NCI-H510A treated with DMSO at 0.1 percent for 48 hours (cell line): Measurements from ENCODE around the gene SCAF4.
"Not testable (repeated sequence)": the region's sequence is repeated elsewhere in the genome, so short reads cannot be mapped to it uniquely, and the experiment has no call there.

Source experiments
- DNase-seq: peaks from one replicate; lab custom pipeline; 2025; lab: John Stamatoyannopoulos, UW

Gene SCAF4, protein sequence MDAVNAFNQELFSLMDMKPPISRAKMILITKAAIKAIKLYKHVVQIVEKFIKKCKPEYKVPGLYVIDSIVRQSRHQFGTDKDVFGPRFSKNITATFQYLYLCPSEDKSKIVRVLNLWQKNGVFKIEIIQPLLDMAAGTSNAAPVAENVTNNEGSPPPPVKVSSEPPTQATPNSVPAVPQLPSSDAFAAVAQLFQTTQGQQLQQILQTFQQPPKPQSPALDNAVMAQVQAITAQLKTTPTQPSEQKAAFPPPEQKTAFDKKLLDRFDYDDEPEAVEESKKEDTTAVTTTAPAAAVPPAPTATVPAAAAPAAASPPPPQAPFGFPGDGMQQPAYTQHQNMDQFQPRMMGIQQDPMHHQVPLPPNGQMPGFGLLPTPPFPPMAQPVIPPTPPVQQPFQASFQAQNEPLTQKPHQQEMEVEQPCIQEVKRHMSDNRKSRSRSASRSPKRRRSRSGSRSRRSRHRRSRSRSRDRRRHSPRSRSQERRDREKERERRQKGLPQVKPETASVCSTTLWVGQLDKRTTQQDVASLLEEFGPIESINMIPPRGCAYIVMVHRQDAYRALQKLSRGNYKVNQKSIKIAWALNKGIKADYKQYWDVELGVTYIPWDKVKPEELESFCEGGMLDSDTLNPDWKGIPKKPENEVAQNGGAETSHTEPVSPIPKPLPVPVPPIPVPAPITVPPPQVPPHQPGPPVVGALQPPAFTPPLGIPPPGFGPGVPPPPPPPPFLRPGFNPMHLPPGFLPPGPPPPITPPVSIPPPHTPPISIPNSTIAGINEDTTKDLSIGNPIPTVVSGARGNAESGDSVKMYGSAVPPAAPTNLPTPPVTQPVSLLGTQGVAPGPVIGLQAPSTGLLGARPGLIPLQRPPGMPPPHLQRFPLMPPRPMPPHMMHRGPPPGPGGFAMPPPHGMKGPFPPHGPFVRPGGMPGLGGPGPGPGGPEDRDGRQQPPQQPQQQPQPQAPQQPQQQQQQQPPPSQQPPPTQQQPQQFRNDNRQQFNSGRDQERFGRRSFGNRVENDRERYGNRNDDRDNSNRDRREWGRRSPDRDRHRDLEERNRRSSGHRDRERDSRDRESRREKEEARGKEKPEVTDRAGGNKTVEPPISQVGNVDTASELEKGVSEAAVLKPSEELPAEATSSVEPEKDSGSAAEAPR

DNA sequence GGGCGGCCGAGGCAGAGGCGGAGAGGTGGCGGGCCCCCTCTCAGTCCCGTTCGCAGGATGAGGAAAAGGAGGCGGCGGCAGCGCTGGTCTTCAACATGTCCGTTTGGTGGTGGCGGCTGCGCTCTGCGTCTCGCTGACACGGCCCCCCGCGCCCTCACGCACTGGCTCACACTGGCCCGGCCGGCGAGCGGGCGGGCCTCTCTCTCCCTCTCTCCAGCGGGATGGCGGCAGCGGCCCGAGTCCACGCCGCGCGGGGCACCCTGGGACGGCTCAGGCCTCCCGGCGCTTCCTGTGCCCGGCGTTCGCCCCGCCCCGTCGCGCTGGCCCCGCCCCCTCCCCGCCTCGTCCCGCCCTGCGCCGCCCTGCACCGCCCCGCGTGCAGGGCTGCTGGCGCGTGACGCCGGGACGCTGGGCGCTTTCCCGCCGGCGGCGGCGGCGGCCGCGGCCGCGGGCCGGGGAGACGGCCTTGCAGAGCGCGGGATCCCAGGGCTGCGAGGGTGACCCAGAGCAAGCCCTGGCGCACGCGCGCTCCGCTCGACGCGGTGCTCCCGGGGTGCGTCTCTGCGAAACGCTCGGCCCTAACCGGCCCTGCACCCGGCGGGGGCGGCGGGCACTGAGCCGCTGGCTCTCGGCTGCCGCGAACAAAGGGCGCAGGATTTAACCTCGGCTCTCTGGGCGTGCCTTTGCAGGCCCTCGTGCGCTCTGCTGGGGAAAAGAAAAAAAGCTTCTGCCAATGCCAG is at the start of gene SCAF4:
Gene SCAF4 (minus strand): TSS at position 262 of the 740 bp plus-strand sequence. CDS start 426 bp downstream, outside the sequence.
- DNase-seq = peak; percentile 85

GRCh38 chr21:31780944-31781343 is 49.0 kb upstream of the SCAF4 start:
- peak; percentile 90 for DNase-seq

GRCh38 chr21:31778546-31778945 is 46.6 kb upstream of the SCAF4 start:
- DNase-seq = no peak

DNA sequence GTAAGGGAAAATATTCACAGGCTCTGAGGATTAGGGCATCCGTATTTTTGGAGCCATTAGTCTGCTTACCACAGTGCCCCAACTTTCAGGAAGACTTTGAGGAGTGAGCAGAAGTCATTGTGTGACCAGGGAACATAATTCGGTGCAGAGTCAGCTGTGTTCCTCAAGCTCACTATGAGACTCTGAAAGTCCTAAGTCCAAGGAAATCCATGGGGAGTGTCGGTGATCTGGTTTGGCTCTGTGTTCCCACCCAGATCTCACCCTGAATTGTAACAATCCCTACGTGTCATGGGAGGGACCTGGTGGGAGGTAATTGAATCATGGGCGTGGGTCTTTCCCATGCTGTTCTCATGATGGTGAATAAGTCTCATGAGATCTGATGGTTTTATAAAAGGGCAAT is 45.9 kb upstream of the SCAF4 start:
- DNase-seq = no peak

DNA sequence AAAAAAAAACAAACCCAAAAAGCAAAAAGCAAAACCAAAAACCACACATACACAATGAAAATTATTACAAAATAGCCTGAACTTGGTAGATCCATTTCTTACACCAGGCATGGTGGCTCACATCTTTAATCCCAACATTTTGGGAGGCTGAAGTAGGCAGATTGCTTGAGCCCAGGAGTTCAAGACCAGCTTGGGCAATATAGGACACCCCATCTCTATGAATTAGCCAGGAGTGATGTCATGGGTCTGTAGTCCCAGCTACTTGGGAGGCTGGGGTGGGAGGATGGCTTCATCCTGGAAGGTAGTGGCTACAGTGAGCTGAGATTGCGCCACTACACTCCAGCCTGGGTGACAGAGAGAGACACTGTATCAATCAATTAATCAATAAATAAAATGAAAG is 42.1 kb upstream of the SCAF4 start:
- no peak for DNase-seq

- no peak for DNase-seq
Measured at GRCh38 chr21:31772674-31773555, 41.0 kb upstream of the SCAF4 start.

- no peak for DNase-seq
Measured at GRCh38 chr21:31771685-31772084, 39.8 kb upstream of the SCAF4 start.

DNA sequence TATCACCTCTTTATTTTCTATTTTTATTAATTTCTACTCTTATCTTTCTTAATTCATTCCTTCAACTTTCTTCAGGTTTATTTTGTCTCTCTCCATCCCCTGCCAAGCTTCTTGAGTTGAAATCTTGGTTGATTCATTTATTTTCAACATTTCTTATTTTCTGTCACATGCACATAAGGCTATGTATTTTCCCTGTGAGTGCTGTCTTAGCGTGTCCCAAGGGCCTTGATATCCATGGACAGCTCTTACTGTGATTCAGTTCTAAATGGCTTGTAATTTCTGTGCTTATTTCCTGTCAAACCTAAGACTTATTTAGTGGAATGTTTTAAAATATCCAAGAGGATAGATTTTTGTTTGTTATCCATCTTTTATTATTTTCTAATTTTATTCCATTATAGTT is 36.8 kb upstream of the SCAF4 start:
- DNase-seq = no peak

GRCh38 chr21:31766899-31767298 is 35.0 kb upstream of the SCAF4 start:
- no peak for DNase-seq

DNA sequence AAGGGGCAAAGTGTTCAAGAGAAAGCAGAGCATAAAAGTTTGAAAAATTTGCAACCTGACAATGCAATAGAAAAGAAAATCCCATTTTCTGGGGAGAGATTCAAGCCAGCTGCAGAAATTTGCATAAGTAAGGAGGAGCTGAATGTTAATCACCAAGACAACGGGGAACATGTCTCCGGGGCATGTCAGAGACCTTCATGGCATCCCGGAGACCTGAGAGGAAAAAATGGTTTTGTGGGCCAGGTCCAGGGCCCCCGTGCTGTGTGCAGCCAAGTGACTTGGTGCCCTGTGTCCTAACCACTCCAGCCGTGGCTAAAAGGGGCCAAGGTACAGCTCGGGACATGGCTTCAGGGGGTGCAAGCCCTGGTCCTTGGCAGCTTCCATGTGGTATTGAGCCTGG is 33.9 kb upstream of the SCAF4 start:
- DNase-seq = not testable (repeated sequence)

DNA sequence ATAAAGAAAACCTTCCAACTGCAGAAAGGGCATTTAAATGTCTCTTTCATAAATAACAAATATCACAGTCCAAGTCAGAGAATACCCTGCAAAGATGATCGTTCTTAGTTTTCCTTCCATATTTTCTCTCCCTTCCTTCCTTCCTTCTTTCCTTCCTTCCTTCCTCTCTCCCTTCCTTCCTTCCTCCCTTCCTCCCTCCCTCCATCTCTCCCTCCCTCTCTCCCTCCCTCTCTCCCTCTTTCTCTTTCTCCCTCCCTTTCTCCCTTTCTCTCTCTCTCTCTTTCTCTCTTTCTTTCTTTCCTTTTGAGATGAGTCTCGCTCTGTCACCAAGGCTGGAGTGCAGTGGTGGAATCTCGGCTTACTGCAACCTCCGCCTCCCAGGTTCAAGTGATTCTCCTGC is 29.0 kb upstream of the SCAF4 start:
- no peak for DNase-seq

DNA sequence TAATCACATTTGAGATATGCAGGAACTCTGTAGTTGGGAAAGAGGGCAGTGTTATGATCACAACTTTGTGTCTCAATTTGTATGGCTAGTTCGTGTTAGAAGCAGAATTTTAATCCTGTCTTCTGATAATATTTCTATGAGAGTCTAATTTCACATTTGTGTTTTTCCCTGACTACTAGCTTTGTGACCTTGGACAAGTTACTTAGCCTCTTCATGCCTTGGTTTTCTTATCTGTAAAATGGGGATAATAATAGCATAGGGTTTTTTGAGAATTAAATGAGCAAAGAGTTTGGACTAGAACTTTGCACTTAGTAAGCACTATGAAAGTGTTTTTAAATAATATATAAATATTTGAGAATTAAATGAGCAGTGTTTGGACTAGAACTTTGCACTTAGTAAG is 24.9 kb upstream of the SCAF4 start:
- no peak for DNase-seq

- DNase-seq = no peak
Measured at GRCh38 chr21:31755027-31755426, 23.1 kb upstream of the SCAF4 start.

DNA sequence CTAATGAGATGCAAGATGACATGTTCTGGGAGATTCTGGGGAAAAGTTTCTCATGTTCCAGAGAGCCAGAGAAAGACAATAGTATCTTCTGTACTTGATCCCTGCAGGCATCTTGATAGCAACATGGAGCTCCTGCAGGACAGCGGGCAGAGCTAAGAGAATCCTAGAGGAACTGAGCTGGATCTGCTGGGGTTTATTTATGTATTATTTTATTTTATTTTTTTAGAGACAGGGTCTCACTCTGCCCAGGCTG is 22.7 kb upstream of the SCAF4 start:
- no peak for DNase-seq

DNA sequence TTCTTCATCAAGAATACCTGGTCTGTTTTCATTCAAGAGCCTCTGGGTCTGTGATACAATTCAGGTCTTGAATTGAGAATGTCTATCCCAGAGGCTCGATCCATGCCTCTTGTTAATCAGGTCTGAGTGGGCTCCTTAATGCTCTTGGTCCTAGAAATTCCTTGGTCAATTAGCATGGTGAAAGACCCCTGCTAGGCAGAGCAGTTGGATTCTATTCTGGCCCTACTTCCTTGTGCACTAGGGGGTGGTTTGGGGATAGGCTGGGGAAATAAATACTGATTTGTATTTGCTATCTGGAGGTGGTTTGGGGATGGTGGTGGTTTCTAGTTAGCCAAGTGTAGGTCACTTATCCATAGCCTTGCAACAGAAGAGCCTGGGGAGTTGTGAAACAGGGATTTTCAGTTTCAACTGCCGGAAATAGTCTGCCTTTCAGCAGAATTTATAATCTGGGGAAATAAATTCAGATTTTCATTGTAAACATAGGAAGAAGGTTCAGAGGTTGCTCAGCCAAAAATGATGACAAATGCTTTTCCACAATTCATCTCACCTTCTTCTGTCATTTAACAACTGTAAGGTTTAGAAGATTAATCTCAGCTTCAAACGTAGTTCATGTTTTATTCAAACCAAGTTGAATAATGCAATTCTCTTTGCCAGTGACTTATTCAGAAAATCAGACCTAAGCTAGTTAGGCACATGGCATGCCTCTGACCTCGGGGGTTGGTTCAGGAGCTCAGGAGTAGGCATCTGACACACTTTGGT is 22.2 kb upstream of the SCAF4 start:
- DNase-seq = no peak

GRCh38 chr21:31752967-31753366 is 21.0 kb upstream of the SCAF4 start:
- DNase-seq = no peak

DNA sequence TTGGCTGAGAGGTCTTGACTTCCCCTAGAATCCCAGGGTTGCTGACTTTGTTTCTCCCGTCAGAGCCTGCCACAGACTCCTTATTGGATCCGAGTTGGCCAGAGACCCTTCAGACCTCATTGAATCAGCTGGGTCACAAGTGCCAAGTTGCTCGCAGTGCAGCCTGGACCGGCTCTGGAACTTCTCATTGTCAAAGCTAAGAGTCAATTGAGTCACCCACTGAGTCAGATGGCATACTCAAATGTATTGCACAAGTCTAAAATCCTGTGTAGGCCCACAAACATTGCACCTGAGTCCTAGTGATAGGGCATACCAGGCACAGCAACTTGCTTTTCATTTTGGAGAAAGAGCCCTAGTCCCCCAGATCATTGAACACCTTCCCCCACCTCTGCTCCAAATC is 20.4 kb upstream of the SCAF4 start:
- DNase-seq = no peak

DNA sequence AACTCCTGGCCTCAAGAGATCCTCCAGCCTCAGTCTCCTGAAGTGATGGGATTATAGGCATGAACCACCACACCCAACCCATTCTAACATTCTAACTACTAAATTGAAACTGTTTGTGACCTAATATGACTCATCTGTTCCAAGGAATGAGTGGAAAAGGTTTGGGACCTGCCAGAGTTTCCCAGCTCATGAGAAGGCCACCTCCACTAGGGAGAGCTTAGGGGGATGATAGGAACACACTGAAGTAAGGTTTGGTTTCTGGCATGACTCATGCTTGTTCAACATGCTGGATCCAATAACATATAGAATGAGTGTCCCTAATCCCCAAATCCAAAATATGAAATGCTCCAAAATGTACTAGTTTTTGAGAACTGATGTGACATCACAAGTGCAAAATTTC is 18.9 kb upstream of the SCAF4 start:
- DNase-seq = no peak

DNA sequence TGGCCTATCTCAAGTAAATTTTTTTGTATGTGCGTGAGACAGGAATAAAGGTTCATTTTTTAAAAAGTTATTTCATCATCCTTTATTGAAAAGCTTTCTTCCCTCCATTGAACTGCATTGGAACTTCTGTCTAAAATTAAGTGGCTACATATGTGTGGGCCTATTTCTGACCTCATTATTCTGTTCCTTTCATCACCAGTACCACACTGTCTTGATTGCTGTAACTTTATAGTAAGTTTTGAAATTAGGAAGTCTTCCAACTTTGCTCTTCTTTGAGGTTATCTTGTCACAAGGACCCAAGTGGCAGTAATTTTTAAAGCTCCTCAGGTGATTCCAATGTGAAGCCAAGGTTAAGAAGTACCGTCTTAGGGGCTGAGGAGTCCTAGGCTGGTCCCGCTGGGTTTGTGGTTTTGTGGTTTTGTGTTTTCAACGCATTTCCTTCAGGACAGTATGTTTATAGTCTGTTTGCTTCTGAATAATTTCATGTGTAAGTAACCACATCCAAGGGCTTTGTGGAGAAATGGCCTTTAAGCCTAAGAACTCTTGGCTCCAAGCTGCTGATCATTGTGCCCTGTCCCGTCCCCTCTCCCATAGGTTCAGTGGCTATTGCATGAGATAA is 12.4 kb upstream of the SCAF4 start:
- DNase-seq = no peak

- DNase-seq = no peak
Measured at GRCh38 chr21:31743712-31744111, 11.8 kb upstream of the SCAF4 start.
